Loucy (cell line): ENCODE results near the gene CRADD.

Source experiments
- H2AFZ ChIP-seq: fragments of 200-600 bp; sonication (generic); 2 replicates; pipeline ENCODE4 v1.6.0; 2016; ENCODE audit warnings: antibody characterized with exemption, mild to moderate bottlenecking, low read length, moderate library complexity
- H3F3A ChIP-seq: fragments of 200-600 bp; 2 replicates; pipeline ENCODE4 v1.6.0; 2016; ENCODE audit warnings: antibody characterized with exemption, low read depth, mild to moderate bottlenecking
- H3K27me3 ChIP-seq: fragments of 200-600 bp; sonication (generic); 2 replicates; pipeline ENCODE4 v1.6.1; 2014; ENCODE audit warnings: low read length, mild to moderate bottlenecking; ENCODE audit not compliant: insufficient read depth, poor library complexity, severe bottlenecking
- H3K36me3 ChIP-seq: fragments of 200-600 bp; sonication (generic); 2 replicates; pipeline ENCODE4 v1.6.1; 2016; ENCODE audit warnings: low read length; ENCODE audit not compliant: insufficient read depth
- H3K4me1 ChIP-seq: fragments of 200-600 bp; sonication (generic); 2 replicates; pipeline ENCODE4 v1.5.1; 2014; ENCODE audit warnings: low read length, mild to moderate bottlenecking; ENCODE audit not compliant: insufficient read depth, poor library complexity, severe bottlenecking
- H3K4me2 ChIP-seq: fragments of 200-600 bp; sonication (generic); 2 replicates; pipeline ENCODE4 v1.6.0; 2014; ENCODE audit warnings: antibody characterized with exemption, low read length, low read depth, mild to moderate bottlenecking; ENCODE audit not compliant: poor library complexity, severe bottlenecking
- H3K4me3 ChIP-seq: fragments of 200-600 bp; sonication (generic); 2 replicates; pipeline ENCODE4 v1.5.1; 2014; ENCODE audit warnings: low read length, mild to moderate bottlenecking, mixed read lengths; ENCODE audit not compliant: poor library complexity, severe bottlenecking
- H3K79me2 ChIP-seq: fragments of 200-600 bp; sonication (generic); 2 replicates; pipeline ENCODE4 v1.6.1; 2014; ENCODE audit warnings: low read length; ENCODE audit not compliant: insufficient read depth
- H3K9ac ChIP-seq: fragments of 200-600 bp; sonication (generic); 2 replicates; pipeline ENCODE4 v1.6.0; 2014; ENCODE audit warnings: mild to moderate bottlenecking, low read depth, low read length, moderate library complexity; ENCODE audit not compliant: poor library complexity, severe bottlenecking
- H3K9me2 ChIP-seq: fragments of 200-600 bp; sonication (generic); replicated peaks from 2 replicates; pipeline ENCODE4 v1.6.1; 2016; ENCODE audit warnings: low read depth, low read length, mixed read lengths
- H3K9me3 ChIP-seq: fragments of 200-600 bp; sonication (generic); 2 replicates; pipeline ENCODE4 v1.6.1; 2014; ENCODE audit warnings: mild to moderate bottlenecking, antibody characterized with exemption, low read length, low read depth; ENCODE audit not compliant: insufficient read depth
- H4K20me1 ChIP-seq: fragments of 200-600 bp; sonication (generic); 2 replicates; pipeline ENCODE4 v1.6.0; 2014; ENCODE audit warnings: antibody characterized with exemption, low read length, mild to moderate bottlenecking; ENCODE audit not compliant: insufficient read depth, poor library complexity, severe bottlenecking
- EZH2phosphoT487 ChIP-seq: fragments of 200-600 bp; IDR thresholded peaks from 2 replicates; pipeline ENCODE4 v1.6.1; 2018; ENCODE audit warnings: antibody characterized with exemption, mild to moderate bottlenecking, moderate library complexity, borderline replicate concordance
- TF ChIP-seq, protein P1 (sequence below): fragments of 200-600 bp; sonication (generic); conservative IDR thresholded peaks from 2 replicates; pipeline ENCODE4 v1.5.1; 2014; ENCODE audit warnings: mild to moderate bottlenecking, antibody characterized with exemption, low read length

Gene CRADD

DNA sequence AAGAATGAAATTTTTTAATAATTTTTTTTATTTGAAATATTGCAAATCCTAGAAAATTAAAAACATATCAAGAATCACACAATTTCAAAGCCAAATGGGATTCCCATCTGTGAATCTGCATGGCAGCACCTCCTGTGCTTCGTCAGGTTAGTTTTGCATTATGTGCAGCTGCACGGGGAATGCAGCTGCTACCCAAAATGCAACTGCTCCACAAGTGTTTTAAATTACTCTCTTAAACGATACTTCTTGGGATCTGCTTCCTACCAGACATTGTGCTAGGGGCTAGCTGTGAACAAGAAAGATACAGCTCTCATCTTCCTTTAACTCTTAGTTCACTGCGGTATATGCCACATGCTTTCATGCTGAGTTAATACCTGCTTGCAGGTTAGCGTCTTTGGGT is 154.2 kb downstream of the CRADD start:
- H3K27me3 ChIP-seq: no peaks in the 10 kb centered on the region
- H3K9ac ChIP-seq: no peak overlapping the region
- TF ChIP-seq, protein P1, sequence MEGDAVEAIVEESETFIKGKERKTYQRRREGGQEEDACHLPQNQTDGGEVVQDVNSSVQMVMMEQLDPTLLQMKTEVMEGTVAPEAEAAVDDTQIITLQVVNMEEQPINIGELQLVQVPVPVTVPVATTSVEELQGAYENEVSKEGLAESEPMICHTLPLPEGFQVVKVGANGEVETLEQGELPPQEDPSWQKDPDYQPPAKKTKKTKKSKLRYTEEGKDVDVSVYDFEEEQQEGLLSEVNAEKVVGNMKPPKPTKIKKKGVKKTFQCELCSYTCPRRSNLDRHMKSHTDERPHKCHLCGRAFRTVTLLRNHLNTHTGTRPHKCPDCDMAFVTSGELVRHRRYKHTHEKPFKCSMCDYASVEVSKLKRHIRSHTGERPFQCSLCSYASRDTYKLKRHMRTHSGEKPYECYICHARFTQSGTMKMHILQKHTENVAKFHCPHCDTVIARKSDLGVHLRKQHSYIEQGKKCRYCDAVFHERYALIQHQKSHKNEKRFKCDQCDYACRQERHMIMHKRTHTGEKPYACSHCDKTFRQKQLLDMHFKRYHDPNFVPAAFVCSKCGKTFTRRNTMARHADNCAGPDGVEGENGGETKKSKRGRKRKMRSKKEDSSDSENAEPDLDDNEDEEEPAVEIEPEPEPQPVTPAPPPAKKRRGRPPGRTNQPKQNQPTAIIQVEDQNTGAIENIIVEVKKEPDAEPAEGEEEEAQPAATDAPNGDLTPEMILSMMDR: no peak
- TF ChIP-seq EZH2phosphoT487: no peak

DNA sequence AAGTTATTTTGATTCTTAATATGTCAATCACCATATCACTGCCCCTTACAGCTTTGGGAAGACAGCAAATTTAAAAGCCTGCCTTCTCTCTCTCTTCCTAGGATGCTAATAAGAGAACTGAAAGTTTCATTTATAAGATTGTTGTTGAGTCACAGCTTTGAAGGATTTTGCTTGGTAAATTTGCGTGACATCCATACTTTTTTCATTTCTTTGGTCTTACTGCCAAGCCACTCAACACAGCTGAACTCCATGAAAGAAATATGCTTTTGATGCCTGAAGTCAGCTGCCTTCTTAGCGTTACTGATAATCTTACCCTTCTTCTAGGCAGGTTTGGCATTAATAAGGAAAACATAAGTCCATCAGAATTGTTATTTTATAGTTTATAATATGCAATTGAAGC is 155.0 kb downstream of the CRADD start:
- TF ChIP-seq, protein P1: no peak
- no peak for TF ChIP-seq EZH2phosphoT487
- no peaks in the 10 kb centered on the region for H3F3A ChIP-seq

More for the DNA sequence above, 154.2 kb downstream of the CRADD start:
- H3K4me1 ChIP-seq: no peaks in the 10 kb centered on the region
- H3K36me3 ChIP-seq: no peaks in the 10 kb centered on the region
- H3K9me3 ChIP-seq: no peaks in the 10 kb centered on the region
- no peaks in the 10 kb centered on the region for H3K79me2 ChIP-seq
- H3F3A ChIP-seq: no peaks in the 10 kb centered on the region
- H2AFZ ChIP-seq: no peak overlapping the region
- no peak overlapping the region for H3K4me3 ChIP-seq
- no peaks in the 10 kb centered on the region for H3K9me2 ChIP-seq
- no peaks in the 10 kb centered on the region for H4K20me1 ChIP-seq
- no peak overlapping the region for H3K4me2 ChIP-seq

DNA sequence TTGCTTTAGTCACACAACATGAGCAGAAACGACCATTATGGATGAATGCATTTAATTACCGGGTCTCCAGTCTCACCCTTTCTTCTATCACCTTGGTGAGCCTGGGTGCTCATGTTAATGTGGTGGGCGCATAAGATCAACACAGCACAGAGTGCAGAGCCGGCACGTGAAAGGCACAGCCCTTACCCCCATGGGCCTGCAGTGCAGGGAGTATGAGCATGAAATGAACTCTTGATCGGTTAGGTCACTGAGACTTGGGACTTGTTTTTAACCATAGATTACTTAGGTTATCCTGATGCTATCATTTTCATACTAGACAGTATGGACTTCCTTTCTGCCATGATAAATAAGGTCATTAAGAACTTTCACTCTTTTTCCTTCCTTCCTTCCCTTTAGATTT is 156.8 kb downstream of the CRADD start:
- Histone ChIP-seq H3K27me3 (no peaks in the 10 kb centered on the region), H3K9me2 (no peaks in the 10 kb centered on the region), H3K9me3 (no peaks in the 10 kb centered on the region), H3F3A (no peaks in the 10 kb centered on the region), H3K4me2 (no peak overlapping the region), H3K36me3 (no peaks in the 10 kb centered on the region), H3K4me1 (no peaks in the 10 kb centered on the region), H2AFZ (no peak overlapping the region), H3K79me2 (no peaks in the 10 kb centered on the region), H3K9ac (no peak overlapping the region), H4K20me1 (no peaks in the 10 kb centered on the region), H3K4me3 (no peak overlapping the region)
- no peak for TF ChIP-seq EZH2phosphoT487
- TF ChIP-seq, protein P1: no peak

More for the DNA sequence above, 155.0 kb downstream of the CRADD start:
- Histone ChIP-seq H3K36me3 (no peaks in the 10 kb centered on the region), H3K79me2 (no peaks in the 10 kb centered on the region), H2AFZ (no peak overlapping the region), H3K4me3 (no peak overlapping the region), H3K27me3 (no peaks in the 10 kb centered on the region), H4K20me1 (no peaks in the 10 kb centered on the region), H3K4me2 (no peak overlapping the region), H3K9ac (no peak overlapping the region), H3K9me3 (no peaks in the 10 kb centered on the region), H3K4me1 (no peaks in the 10 kb centered on the region), H3K9me2 (no peaks in the 10 kb centered on the region)
